T-helper 1 cell treated with Interleukin-12 subunit alpha and Interleukin-12 subunit beta and Interleukin-4 antibody, amounts not matched to agents 30 μg/mL and 1 μg/mL, for 36 hours (primary cell): ENCODE results near the gene MTA2.
A peak's percentile ranks its signal among the peaks of the same experiment; 100 is the strongest.

Source experiments
- H3K27ac Mint-ChIP-seq: one replicate; pipeline ENCODE4 v1.8.0; 2021; ENCODE audit warnings: mild to moderate bottlenecking, mixed read lengths
- H3K27me3 Mint-ChIP-seq: one replicate; pipeline ENCODE4 v1.8.0; 2021; ENCODE audit warnings: low read depth, mixed read lengths
- H3K36me3 Mint-ChIP-seq: one replicate; pipeline ENCODE4 v1.8.0; 2021; ENCODE audit warnings: low read depth, mixed read lengths
- H3K4me1 Mint-ChIP-seq: one replicate; pipeline ENCODE4 v1.8.0; 2021; ENCODE audit warnings: low read depth, mixed read lengths
- H3K4me3 Mint-ChIP-seq: one replicate; pipeline ENCODE4 v1.8.0; 2021; ENCODE audit warnings: mild to moderate bottlenecking, moderate library complexity, mixed read lengths
- H3K9me3 Mint-ChIP-seq: one replicate; pipeline ENCODE4 v1.8.0; 2021; ENCODE audit warnings: mixed read lengths

MTA2 gene

DNA sequence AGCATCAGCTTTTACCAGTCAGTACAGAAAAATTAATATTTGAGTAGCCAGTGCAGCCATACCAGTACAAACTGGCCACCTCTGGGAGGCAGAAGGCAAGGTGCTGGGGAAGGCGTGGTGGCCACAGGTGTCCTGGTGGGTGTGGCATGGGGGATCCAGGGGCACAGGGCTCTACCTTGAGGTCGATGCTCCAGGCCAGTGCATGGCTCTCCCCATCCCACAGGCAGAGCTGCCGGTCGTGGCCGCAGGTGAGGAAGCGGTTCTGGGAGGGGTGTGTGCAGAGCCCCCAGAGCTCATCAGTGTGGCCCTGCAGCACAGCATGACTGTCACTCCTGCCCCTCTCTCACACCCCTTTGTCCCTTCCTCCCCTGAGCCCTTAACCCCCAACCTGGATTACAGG is 3.8 kb upstream of the MTA2 start:
- Mint-ChIP-seq H3K9me3 (no peaks in the 10 kb centered on the region), H3K4me1 (peaks cover 41% of the 10 kb centered on the region), H3K4me3 (no peak overlapping the region), H3K27ac (no peak overlapping the region), H3K36me3 (peaks cover 42% of the 10 kb centered on the region), H3K27me3 (no peaks in the 10 kb centered on the region)

DNA sequence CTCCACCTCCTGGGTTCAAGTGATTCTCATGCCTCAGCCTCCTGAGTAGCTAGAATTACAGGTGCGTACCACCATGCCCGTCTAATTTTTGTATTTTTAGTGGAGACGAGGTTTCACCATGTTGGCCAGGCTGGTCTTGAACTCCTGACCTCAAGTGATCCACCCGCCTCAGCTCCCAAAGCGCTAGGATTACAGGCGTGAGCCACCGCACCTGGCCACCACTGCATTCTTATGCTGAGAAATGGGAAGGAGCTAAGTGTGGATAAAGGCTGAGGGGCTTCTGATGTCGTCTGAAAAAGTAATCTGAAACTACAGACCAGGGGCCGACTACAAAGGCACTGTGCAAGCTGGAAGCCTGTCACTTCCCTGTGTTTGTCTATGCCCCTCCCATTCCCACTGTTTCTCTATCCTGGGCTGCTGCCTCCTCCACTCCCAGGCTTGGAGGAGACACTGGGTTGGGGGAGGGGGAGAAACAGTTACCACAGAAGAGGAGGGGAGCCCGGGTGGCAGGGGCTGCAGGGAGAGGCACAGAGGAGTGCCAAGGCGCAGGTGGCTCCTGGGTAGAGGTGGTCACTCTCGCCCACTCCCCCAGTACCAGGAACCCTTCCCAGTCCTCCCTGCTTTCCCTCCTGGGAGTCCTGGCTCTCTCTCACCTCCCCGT is 2.9 kb upstream of the MTA2 start:
- H3K4me1 Mint-ChIP-seq, result peaks cover 44% of the 10 kb centered on the region
- H3K27ac Mint-ChIP-seq, result no peak overlapping the region
- no peaks in the 10 kb centered on the region for H3K9me3 Mint-ChIP-seq
- no peak overlapping the region for H3K4me3 Mint-ChIP-seq
- peaks cover 46% of the 10 kb centered on the region for H3K36me3 Mint-ChIP-seq
- H3K27me3 Mint-ChIP-seq, result no peaks in the 10 kb centered on the region

DNA sequence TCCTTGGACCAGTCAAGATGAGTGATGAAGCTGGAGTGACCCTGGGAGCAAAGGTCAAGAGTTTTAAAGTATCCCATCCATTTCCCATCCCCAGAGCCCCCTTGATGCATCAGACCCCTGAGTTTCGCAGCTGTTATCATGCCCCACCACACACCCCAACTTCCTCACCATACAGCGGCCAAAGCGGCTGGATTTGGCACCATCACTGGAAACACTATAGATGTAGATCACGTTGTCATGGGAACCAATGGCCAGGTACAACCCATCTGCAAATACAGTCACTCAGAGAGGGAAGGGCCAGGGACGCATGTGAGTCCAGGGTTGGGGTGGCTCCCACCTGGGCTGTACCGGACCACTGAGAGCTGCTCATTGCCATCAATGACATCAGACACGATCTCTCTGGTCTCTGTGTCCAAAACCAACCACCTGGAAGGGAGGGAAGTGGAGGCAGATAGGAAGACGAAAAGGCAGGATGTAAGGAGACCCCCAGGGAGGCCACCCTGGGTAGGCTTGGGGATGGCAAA is 2.2 kb upstream of the MTA2 start:
- H3K4me3 Mint-ChIP-seq, result peak overlapping the region; percentile 33
- peaks cover 44% of the 10 kb centered on the region for H3K4me1 Mint-ChIP-seq
- no peaks in the 10 kb centered on the region for H3K9me3 Mint-ChIP-seq
- H3K36me3 Mint-ChIP-seq, result peaks cover 51% of the 10 kb centered on the region
- no peaks in the 10 kb centered on the region for H3K27me3 Mint-ChIP-seq
- no peak overlapping the region for H3K27ac Mint-ChIP-seq

DNA sequence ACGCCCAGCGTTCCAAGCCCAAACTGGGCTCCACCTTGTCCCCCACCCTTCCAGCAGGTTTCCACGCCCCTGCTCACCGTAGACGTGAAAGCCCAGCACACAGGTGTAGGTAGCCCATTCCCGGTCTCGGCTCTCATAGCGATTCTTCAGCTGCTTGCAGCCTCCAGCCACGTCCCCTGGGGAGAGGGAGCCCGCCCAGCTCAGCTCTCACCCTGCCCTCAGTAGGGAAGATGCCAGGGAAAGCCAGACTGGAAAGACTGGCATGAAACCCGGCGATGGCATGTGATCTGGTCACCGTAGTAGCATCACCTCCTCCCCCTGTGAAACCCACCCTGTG is 1.4 kb upstream of the MTA2 start:
- Mint-ChIP-seq H3K9me3 (no peaks in the 10 kb centered on the region), H3K27me3 (no peaks in the 10 kb centered on the region), H3K4me3 (peak overlapping the region; percentile 33), H3K36me3 (peaks cover 55% of the 10 kb centered on the region), H3K27ac (peak overlapping the region; percentile 71), H3K4me1 (peaks cover 46% of the 10 kb centered on the region)

DNA sequence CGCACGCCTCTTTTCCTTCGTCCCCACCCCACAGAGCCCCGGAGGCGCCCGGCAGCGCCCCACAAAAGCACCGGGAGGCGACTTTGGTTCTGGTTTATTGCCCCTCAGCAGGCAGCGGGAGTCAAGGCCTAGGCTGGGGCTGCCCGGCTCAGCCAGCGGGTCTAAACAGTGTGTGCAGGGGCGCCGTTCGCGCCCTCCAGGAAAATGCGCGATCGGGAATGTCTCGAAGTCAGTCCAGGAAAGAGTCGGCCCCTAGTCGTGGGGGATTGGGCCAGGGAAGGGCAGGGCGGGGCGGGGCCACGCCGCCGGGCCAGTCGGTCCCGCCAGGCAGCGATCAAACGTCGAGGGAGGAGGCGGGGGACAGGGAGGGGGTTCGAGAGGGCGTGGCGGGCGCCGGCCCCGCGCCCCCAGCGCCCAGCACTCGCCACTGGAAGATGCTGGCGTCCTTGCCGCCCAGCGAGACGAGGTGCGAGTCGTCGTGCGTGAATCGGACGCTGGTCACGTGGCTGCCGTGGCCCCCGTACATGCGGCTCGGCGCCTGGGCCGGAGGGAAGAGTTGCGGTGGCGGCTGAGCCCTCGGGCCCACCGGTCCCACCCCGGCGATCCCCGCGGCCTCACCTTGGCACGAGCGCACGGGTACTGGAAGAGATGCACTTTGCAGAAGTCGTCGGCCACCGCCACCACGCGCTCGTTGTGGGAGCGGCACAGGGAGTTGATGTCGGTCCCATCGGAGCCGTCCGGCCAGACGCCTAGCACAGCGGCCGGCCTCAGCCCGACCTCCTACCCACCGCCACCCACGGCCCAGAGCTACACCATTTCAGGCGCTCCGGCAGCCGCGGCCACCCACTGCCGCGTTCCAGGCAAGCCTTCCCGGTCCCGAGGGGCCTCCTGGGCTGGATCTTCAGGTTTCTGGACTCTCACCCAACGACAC is 741 bp upstream of the MTA2 start:
- Mint-ChIP-seq H3K36me3 (peaks cover 56% of the 10 kb centered on the region), H3K4me1 (peaks cover 43% of the 10 kb centered on the region), H3K27me3 (no peaks in the 10 kb centered on the region), H3K9me3 (no peaks in the 10 kb centered on the region), H3K27ac (peak overlapping the region; percentile 88), H3K4me3 (peak overlapping the region; percentile 89)

DNA sequence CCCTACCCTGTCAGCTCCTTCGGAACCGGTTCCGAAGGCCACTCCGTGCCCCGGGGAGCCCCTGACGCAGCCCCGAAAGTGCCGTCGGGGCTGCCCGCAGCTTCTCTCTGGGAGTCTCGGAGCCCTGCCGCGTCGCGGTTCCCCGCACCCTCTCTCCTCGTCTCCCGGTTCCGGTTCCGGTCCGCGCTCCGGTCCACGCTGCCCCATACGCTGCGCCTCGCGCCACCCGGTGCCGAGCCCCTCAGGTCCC is 618 bp downstream of the MTA2 start:
- Mint-ChIP-seq H3K9me3 (no peaks in the 10 kb centered on the region), H3K27me3 (no peaks in the 10 kb centered on the region), H3K4me3 (peak overlapping the region; percentile 89), H3K4me1 (peaks cover 42% of the 10 kb centered on the region), H3K27ac (peak overlapping the region; percentile 88), H3K36me3 (peaks cover 61% of the 10 kb centered on the region)

DNA sequence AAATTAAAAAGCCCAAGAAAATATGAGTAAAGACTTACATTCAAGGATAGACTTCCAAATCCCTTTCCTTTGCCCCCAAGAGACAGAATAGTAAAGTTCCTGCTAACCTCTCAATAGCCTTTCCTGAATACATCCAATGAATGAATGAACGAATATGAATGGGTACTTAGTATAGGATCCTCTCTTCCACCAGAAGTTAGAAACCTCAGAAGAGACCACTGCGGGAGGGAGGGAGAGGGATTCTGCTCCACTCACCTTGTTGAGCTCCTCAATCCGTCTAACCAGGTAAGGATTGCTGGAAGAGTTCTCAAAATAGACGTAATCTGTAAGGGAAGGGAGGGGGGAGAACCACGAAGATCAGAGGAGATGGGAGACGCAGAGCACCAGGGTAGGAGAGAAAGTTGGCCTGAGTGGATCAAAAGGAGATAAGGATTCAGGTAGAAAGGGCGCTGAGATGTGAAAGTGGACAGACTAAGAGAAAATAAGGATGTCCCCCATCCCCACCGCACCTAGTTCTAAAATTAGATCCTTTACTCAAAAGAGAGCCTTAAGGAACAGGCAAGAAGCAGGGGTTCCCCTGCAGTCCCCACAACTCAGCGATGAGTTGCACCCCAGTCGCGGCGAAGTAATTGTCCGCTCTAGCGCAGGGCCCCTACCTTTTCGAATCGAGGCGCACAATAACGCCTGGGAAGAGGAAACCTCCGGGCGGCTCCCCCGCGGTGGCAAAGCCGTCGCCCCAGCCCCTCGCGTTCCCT is 1.1 kb downstream of the MTA2 start:
- Mint-ChIP-seq H3K27ac (peak overlapping the region; percentile 88), H3K9me3 (no peaks in the 10 kb centered on the region), H3K36me3 (peaks cover 61% of the 10 kb centered on the region), H3K4me3 (peak overlapping the region; percentile 89), H3K27me3 (no peaks in the 10 kb centered on the region), H3K4me1 (peaks cover 42% of the 10 kb centered on the region)

DNA sequence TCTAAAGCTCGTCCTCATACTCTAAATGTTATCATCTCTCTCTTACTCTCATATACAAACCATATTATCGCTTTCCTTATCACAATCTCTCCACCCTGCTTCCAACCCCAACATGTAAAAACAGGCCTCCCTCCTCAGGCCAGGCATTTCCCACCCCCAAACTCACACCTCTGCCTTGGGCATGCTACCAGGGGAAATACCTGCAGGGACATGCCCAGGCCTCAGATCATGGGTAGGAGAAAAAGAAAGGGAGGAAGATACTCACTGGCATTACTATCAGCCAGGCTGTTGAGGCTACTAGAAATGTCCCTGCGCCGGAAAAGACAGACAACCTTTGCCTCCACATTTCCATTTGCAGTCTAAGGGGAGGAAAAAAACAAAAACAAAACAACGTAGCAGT is 1.8 kb downstream of the MTA2 start:
- Mint-ChIP-seq H3K4me3 (peak overlapping the region; percentile 89), H3K27ac (peak overlapping the region; percentile 88), H3K4me1 (peaks cover 41% of the 10 kb centered on the region), H3K36me3 (peaks cover 61% of the 10 kb centered on the region), H3K27me3 (no peaks in the 10 kb centered on the region), H3K9me3 (no peaks in the 10 kb centered on the region)

DNA sequence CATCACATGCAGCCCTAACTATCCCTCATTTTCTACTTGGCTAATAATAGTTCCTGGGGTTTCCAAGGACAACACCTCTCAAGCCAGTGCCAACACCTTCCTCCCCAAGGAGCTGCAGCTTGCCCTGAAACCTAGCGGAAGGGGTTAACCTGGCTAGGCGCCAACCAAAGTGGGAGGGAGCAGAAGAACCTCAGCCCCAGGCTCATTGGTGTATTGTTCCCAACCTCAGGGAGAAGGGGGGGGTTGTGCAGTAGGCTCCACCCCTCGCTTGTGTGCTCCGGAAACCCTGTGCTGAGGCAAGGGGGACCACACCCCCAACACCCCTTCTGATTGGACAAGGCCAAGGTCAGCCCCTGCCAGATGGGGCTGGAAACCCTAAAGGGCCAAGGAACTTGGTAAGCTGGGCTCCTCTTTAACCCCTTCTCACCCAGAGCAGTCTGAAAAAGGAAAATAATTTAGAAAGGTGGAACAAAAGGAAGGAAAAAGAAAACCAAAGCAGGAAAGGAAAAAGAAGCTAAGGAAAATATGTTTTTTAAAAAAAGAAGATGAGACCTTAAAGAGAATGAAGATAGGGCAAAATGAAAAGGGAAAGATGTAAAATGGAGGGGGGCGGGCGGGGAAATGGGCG is 2.5 kb downstream of the MTA2 start:
- Mint-ChIP-seq H3K36me3 (peaks cover 66% of the 10 kb centered on the region), H3K4me3 (peak overlapping the region; percentile 89), H3K4me1 (peaks cover 44% of the 10 kb centered on the region), H3K9me3 (no peaks in the 10 kb centered on the region), H3K27ac (peak overlapping the region; percentile 89), H3K27me3 (no peaks in the 10 kb centered on the region)

DNA sequence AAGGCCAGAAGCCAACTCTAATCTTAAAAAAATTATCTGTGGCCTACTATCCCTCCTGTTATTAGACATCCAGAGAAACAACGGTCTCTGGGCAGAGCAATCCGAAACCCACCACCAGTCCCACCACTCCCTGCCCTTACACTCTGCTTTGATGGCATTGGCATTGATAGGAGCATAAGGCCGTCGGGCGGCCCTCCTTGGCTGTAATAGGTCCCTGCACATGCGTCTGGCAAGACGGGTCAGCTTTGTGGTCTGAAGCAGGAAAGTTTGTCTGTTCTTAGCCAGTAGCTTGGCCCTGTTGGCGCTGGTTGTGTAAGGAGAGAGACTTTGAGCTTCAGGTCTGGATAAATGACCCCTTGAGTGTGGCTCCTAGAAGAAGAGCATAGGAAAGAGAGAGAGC is 6.5 kb downstream of the MTA2 start:
- peak overlapping the region; percentile 8 for H3K27ac Mint-ChIP-seq
- H3K36me3 Mint-ChIP-seq, result peaks cover 63% of the 10 kb centered on the region
- H3K4me1 Mint-ChIP-seq, result peaks cover 52% of the 10 kb centered on the region
- no peaks in the 10 kb centered on the region for H3K27me3 Mint-ChIP-seq
- H3K4me3 Mint-ChIP-seq, result no peak overlapping the region
- no peaks in the 10 kb centered on the region for H3K9me3 Mint-ChIP-seq

DNA sequence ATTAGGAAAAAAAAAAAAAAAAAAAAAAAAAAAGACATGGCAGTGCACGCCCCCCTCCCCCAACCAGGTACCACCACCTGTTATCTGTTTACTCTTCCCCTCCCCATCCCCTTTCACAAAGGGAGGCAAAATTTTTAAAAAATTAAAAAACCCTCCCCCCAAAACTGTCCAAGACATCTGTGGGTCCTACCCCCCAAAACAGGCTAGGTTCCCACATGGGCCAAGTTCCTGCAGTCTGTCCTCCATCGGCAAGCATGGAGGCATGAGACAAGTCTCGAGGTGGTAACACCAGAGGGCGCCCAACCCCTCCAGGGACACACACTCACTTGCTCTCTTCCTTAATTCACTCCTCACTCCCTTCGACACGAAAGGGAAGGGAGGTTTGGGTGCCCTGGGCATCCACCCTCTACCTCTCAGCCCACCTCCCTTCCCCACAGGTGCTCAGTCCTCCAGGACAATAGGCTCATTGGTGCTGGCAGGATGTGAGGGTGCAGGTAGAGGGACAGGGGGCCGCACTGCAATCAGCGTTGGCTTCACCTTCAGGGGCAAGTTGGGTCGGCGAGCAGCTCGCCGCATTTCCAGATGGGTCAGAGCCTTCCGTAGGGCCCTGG is 8.1 kb downstream of the MTA2 start:
- H3K4me1 Mint-ChIP-seq, result peaks cover 43% of the 10 kb centered on the region
- peak overlapping the region; percentile 96 for H3K27ac Mint-ChIP-seq
- H3K9me3 Mint-ChIP-seq, result no peaks in the 10 kb centered on the region
- peak overlapping the region; percentile 86 for H3K4me3 Mint-ChIP-seq
- peaks cover 47% of the 10 kb centered on the region for H3K36me3 Mint-ChIP-seq
- no peaks in the 10 kb centered on the region for H3K27me3 Mint-ChIP-seq

DNA sequence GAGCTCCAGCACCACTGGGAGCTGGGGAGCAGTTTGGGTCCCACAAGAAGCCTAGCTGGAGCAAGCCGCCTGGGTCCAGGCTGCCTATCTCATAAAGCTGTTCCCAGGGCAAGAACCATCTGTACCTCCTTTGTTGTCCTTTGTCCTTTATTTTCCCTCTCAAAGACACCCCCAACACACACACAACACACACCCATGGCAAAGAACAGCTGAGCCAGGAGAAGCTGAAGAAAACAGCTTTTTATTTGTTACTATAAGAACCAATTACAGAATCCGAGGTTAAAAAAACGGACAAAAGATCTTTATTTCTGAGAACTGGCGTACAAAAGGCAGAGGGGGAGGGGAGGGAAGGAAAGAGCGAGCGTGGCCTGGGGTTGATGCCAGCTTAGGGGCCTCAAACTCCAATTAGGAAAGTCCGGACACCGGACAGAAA is 8.7 kb downstream of the MTA2 start:
- Mint-ChIP-seq H3K4me1 (peaks cover 39% of the 10 kb centered on the region), H3K9me3 (no peaks in the 10 kb centered on the region), H3K36me3 (peaks cover 43% of the 10 kb centered on the region), H3K4me3 (peak overlapping the region; percentile 36), H3K27me3 (no peaks in the 10 kb centered on the region), H3K27ac (peak overlapping the region; percentile 98)

DNA sequence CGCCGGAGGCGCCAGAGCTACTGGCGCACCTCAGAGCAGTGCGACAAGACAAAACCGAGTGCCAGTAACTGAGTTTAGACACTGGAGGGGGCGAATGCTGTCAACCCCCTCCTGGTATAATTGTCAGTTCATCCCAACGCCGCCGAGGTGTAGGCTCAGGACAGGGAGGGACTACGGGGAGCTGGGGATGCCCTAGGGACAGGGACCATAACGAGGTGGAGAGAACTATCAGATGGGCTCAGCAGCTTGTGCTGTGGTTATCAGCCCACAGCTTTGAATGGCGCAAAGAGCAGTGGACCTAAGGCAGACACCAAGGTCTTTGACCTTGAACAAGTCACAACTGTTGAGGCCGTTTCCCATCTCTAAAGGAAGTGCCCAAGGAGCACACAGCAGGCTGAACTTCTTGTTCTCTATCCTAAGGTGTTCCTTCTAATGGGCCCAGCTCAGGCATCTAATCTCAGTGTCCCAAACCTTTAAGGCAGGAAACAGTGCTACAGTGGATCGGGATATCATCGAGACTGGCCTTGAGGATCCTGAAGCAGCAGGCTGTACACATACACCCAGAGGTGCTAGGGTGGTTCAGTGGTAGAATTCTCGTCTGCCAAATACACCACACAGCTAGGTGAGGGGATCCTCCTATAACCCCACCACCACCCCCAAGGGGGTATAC is 9.4 kb downstream of the MTA2 start:
- peaks cover 40% of the 10 kb centered on the region for H3K36me3 Mint-ChIP-seq
- H3K9me3 Mint-ChIP-seq, result no peaks in the 10 kb centered on the region
- H3K27me3 Mint-ChIP-seq, result no peaks in the 10 kb centered on the region
- peaks cover 37% of the 10 kb centered on the region for H3K4me1 Mint-ChIP-seq
- H3K27ac Mint-ChIP-seq, result peak overlapping the region; percentile 98
- H3K4me3 Mint-ChIP-seq, result peak overlapping the region; percentile 99
